ENCODE data around the gene NR2F2. TPM values are rescaled to one million over a fixed set of nuclear protein-coding genes. Genes with fewer than 3 reads are reported as not detected.
A peak's percentile ranks its signal among the peaks of the same experiment; 100 is the strongest.

NR2F2 gene
- total and polyA plus RNA-seq, 2 of the 13 experiments (the other 11 are each of a cell fraction or from before 2014, with no cell fraction given), result 3.5 to 4.7 TPM

DNA sequence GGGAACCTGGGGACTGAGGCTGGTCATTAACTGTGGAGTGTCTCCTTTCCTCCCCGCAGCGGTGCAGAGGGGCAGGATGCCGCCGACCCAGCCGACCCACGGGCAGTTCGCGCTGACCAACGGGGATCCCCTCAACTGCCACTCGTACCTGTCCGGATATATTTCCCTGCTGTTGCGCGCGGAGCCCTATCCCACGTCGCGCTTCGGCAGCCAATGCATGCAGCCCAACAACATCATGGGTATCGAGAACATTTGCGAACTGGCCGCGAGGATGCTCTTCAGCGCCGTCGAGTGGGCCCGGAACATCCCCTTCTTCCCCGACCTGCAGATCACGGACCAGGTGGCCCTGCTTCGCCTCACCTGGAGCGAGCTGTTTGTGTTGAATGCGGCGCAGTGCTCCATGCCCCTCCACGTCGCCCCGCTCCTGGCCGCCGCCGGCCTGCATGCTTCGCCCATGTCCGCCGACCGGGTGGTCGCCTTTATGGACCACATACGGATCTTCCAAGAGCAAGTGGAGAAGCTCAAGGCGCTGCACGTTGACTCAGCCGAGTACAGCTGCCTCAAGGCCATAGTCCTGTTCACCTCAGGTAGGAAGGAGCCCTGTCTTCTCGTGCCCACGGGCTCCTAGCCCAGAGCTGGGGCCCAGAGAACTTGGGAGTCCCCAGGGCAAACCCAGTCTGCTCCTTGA is 3.7 kb downstream of the NR2F2 start (continued):
- TF ChIP-seq USF2 (IDR thresholded peaks at IDR 0.05; ENCODE audit: low read depth, low read length), result no peak
- TF ChIP-seq USF2 (CRISPR knock-in tag; IDR thresholded peaks at IDR 0.05; ENCODE audit: borderline replicate concordance), result no peak
- no peak for TF ChIP-seq ZNF567 (CRISPR knock-in tag; IDR thresholded peaks at IDR 0.05; ENCODE audit: borderline replicate concordance)
- TF ChIP-seq YY1 (IDR thresholded peaks at IDR 0.05; ENCODE audit: insufficient read depth, insufficient replicate concordance, low read depth, low read length), result peak; percentile 6
- TF ChIP-seq ZKSCAN1 (IDR thresholded peaks at IDR 0.05; ENCODE audit: low read length), result no peak
- TF ChIP-seq TOPORS (CRISPR knock-in tag; IDR thresholded peaks at IDR 0.05), result 0 out of 2 replicates have a peak, but pooled peaks have one; percentile 34
- no peak for TF ChIP-seq DPF2 (CRISPR knock-in tag; IDR thresholded peaks at IDR 0.05; ENCODE audit: borderline replicate concordance, low read depth)
- TF ChIP-seq SRY (CRISPR knock-in tag; IDR thresholded peaks at IDR 0.05), result peak; percentile 25; the same call in 1 of the 2 replicates
- TF ChIP-seq, protein P1, sequence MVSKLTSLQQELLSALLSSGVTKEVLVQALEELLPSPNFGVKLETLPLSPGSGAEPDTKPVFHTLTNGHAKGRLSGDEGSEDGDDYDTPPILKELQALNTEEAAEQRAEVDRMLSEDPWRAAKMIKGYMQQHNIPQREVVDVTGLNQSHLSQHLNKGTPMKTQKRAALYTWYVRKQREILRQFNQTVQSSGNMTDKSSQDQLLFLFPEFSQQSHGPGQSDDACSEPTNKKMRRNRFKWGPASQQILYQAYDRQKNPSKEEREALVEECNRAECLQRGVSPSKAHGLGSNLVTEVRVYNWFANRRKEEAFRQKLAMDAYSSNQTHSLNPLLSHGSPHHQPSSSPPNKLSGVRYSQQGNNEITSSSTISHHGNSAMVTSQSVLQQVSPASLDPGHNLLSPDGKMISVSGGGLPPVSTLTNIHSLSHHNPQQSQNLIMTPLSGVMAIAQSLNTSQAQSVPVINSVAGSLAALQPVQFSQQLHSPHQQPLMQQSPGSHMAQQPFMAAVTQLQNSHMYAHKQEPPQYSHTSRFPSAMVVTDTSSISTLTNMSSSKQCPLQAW (CRISPR knock-in tag; IDR thresholded peaks at IDR 0.05), result 0 out of 2 replicates have a peak, but pooled peaks have one; percentile 13
- TF ChIP-seq MYC (CRISPR knock-in tag; IDR thresholded peaks at IDR 0.05; ENCODE audit: borderline replicate concordance), result 0 out of 2 replicates have a peak, but pooled peaks have one; percentile 13
- TF ChIP-seq KAT7 (CRISPR knock-in tag; IDR thresholded peaks at IDR 0.05; ENCODE audit: borderline replicate concordance), result peak; percentile 72; the same call in 1 of the 2 replicates
- 0 out of 2 replicates have a peak, but pooled peaks have one; percentile 30 for TF ChIP-seq MED1 (CRISPR knock-in tag; IDR thresholded peaks at IDR 0.05)
- TF ChIP-seq GZF1 (CRISPR knock-in tag; IDR thresholded peaks at IDR 0.05), result no peak
- TF ChIP-seq, protein P2, sequence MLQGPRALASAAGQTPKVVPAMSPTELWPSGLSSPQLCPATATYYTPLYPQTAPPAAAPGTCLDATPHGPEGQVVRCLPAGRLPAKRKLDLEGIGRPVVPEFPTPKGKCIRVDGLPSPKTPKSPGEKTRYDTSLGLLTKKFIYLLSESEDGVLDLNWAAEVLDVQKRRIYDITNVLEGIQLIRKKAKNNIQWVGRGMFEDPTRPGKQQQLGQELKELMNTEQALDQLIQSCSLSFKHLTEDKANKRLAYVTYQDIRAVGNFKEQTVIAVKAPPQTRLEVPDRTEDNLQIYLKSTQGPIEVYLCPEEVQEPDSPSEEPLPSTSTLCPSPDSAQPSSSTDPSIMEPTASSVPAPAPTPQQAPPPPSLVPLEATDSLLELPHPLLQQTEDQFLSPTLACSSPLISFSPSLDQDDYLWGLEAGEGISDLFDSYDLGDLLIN (CRISPR knock-in tag; IDR thresholded peaks at IDR 0.05; ENCODE audit: borderline replicate concordance), result 0 out of 2 replicates have a peak, but pooled peaks have one; percentile 42
- no peak for TF ChIP-seq NR3C1 (CRISPR knock-in tag; IDR thresholded peaks at IDR 0.05)
- TF ChIP-seq HNF4A (CRISPR knock-in tag; IDR thresholded peaks at IDR 0.05), result no peak
- no peak for TF ChIP-seq KLF16 (CRISPR knock-in tag; IDR thresholded peaks at IDR 0.05)
